Heart left ventricle (tissue), 13 donors: Measurements from ENCODE around the gene C13orf46.

Experiments used
- POLR2A ChIP-seq, 2 donors: fragments of 450-650 bp; IDR thresholded peaks; one replicate each; pipeline ENCODE4 v1.6.1; 2017; ENCODE audit warnings: antibody characterized with exemption in 2 of 2, mild to moderate bottlenecking in 2 of 2, moderate library complexity in 2 of 2
- TF ChIP-seq, protein P1 (sequence below), 12 donors: fragments of 200-600 bp; sonication (generic) in 4 of 12; IDR thresholded peaks; one replicate each; pipeline versions ENCODE4 v1.5.0 to v1.8.0; 2018 to 2022; ENCODE audit warnings: antibody characterized with exemption in 12 of 12, mild to moderate bottlenecking in 5 of 12
- donor health status: ischemic (EF 13 %, LVEDD 7.1; RV severe dilation, severe dysfunction).
- donor health status: DM: no; HTN: yes; CAD: no.
- donor health status: DM: no; HTN: no; CAD: no.
- donor health status: ischemic (EF 25% LVEDD 6.9; RV normal size, moderate dysfunction).
- donor health status: ischemic (EF 25% LVEDD 5.7; RV mildly dilated, moderate dysfunction).
- donor health status: ischemic (EF 35%, LVEDD 5.7; RV mildly dilated, moderate dysfunction).
- donor health status: nonischemic (EF 11% LVEDD 7.7; RV severe dilation, severe dysfunction).
- donor health status: DM: yes; HTN: yes; CAD: no.
- donor health status: PGD.
- donor health status: ischemic (EF 29% LVEDD 5.4; RV normal size, mild dysfunction).
- donor health status: nonischemic (EF 23%, LVEDD 6.1; RV moderate dilation, normal function).

- TF ChIP-seq, protein P1, sequence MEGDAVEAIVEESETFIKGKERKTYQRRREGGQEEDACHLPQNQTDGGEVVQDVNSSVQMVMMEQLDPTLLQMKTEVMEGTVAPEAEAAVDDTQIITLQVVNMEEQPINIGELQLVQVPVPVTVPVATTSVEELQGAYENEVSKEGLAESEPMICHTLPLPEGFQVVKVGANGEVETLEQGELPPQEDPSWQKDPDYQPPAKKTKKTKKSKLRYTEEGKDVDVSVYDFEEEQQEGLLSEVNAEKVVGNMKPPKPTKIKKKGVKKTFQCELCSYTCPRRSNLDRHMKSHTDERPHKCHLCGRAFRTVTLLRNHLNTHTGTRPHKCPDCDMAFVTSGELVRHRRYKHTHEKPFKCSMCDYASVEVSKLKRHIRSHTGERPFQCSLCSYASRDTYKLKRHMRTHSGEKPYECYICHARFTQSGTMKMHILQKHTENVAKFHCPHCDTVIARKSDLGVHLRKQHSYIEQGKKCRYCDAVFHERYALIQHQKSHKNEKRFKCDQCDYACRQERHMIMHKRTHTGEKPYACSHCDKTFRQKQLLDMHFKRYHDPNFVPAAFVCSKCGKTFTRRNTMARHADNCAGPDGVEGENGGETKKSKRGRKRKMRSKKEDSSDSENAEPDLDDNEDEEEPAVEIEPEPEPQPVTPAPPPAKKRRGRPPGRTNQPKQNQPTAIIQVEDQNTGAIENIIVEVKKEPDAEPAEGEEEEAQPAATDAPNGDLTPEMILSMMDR (IDR thresholded peaks at IDR 0.05): no peak
- TF ChIP-seq POLR2A (IDR thresholded peaks at IDR 0.05): no peak
Measured at GRCh38 chr13:113938716-113939115, 35.2 kb downstream of the C13orf46 start.
